Right cardiac atrium (tissue), 5 donors: ENCODE data around the gene CD300C. TPM values are rescaled to one million over a fixed set of nuclear protein-coding genes. Genes with fewer than 3 reads are reported as not detected.

ENCODE experiments used
- ATAC-seq, 2 donors: fragments of 200-7000 bp; cut with Tn5 transposase; one replicate each; pipeline versions ENCODE4 v1.8.0 to v1.9.1; 2020; ENCODE audit warnings: moderate library complexity in 2 of 2, mild to moderate bottlenecking in 1 of 2
- DNase-seq, 3 donors: peaks; one replicate each; pipeline ENCODE4 v3.0.0-alpha.2; 2020
- H3K27ac ChIP-seq: one replicate; pipeline ENCODE4 v1.5.1; 2013; ENCODE audit warnings: mild to moderate bottlenecking, low read length, control low read depth, moderate library complexity
- H3K27me3 ChIP-seq: one replicate; pipeline ENCODE4 v1.6.1; 2013; ENCODE audit not compliant: control insufficient read depth, insufficient read depth
- H3K4me1 ChIP-seq: one replicate; pipeline ENCODE4 v1.6.1; 2013; ENCODE audit warnings: low read length; ENCODE audit not compliant: control insufficient read depth, insufficient read depth
- H3K4me3 ChIP-seq: one replicate; pipeline ENCODE4 v1.5.1; 2013; ENCODE audit warnings: low read length, control low read depth
- H3K9me3 ChIP-seq: one replicate; pipeline ENCODE4 v1.6.1; 2013; ENCODE audit warnings: low read length; ENCODE audit not compliant: control insufficient read depth
- WGBS: extraction: QIAGEN DNeasy Blood & Tissue Kit; methylation state at CpG from one replicate; pipeline ENCODE4 v1.1.7; 2013; 5-methylcytosine and 5-hydroxymethylcytosine counted together
- intact Hi-C, 4 donors: fragments of 100-400 bp; cut with DNase I; formaldehyde crosslinking; loops; one replicate each; pipeline versions ENCODE4 v1.11.0 to v1.14.0; 2022 to 2023
- long read RNA-seq, 4 donors: library from polyadenylated mRNA; unstranded; transcript quantifications; one replicate each; pipeline ENCODE4 v2.0.0, GENCODE V29; 2020 to 2021
- polyA plus RNA-seq: library from polyadenylated mRNA; stranded (reverse); fragments of 200-250 nt; gene quantifications from one replicate; pipeline ENCODE4 v1.2.3, GENCODE V29; 2013
- total RNA-seq, 4 donors: library from RNA; stranded (reverse); fragmentation: NEBNext Ultra II Directional; extraction: Animal tissue kit (Norgen Biotek cat#: 25700); gene quantifications; one replicate each; pipeline ENCODE4 v1.2.1, GENCODE V29; 2021
- donor health status: healthy with polysubstance abuse.
- donor health status: DM: no; HTN: yes; CAD: no.
- donor health status: DM: no; HTN: no; CAD: no.
- donor health status: DM: no; HTN: yes; CAD: no; lungs with severe emphysema.
- donor health status: DM: yes; HTN: yes; CAD: no.

CD300C gene
- 1 to 10 TPM in 3 of 4 donors, under 1 TPM in 1; 0.62 to 2.1 (median 1.5) TPM for total RNA-seq
- 0.11 TPM for polyA plus RNA-seq
- long read RNA-seq, donor 1, result 0 reads
- long read RNA-seq, donor 2, partial matches to known transcripts, result 0 of 1 reads
- long read RNA-seq, donor 2, other reads (novel, unspliced or antisense), result 0 of 1 reads
- long read RNA-seq, donor 3, partial matches to known transcripts, result 0 of 1 reads
- long read RNA-seq, donor 3, other reads (novel, unspliced or antisense), result 1 of 1 reads
- long read RNA-seq, donor 4, result 0 reads

- 45% methylated on average over 5 of the region's 5 CpGs for WGBS
- no peak within 1 kb of the TSS for H3K4me3 ChIP-seq
- no peaks in the 10 kb centered on the region for H3K27me3 ChIP-seq
- intact Hi-C loops, result no loop called here
- DNase-seq (peak; percentile 37 to 70 (median 60)), ATAC-seq (peak; percentile 48)
- no peaks in the 10 kb centered on the region for H3K4me1 ChIP-seq
- H3K27ac ChIP-seq, result no peak within 1 kb of the TSS
- H3K9me3 ChIP-seq, result no peaks in the 10 kb centered on the region
Measured at GRCh38 chr17:74545843-74546230, at the start of gene CD300C. TSS of gene CD300C (minus strand) at chr17:74546115. CDS start at chr17:74545782, 333 bp downstream.

GRCh38 chr17:74595037-74595750, 49.3 kb upstream of the CD300C start:
- DNase-seq (no peak), ATAC-seq (no peak)
- H3K27ac ChIP-seq, result no peak overlapping the region
- no peaks in the 10 kb centered on the region for H3K4me1 ChIP-seq
- 62% methylated on average over 6 of the region's 6 CpGs for WGBS
- no peaks in the 10 kb centered on the region for H3K27me3 ChIP-seq
- H3K4me3 ChIP-seq, result no peak overlapping the region
- no peaks in the 10 kb centered on the region for H3K9me3 ChIP-seq
- intact Hi-C loops, result no loop called here

GRCh38 chr17:74592087-74592990, 46.4 kb upstream of the CD300C start, which contains the start of gene CD300LD:
TSS of gene CD300LD (minus strand) at chr17:74592283. CDS start at chr17:74592202, 81 bp downstream.
- DNase-seq, result no peak
- intact Hi-C loops, result no loop called here
- WGBS, result 74% methylated on average over 14 of the region's 14 CpGs
- no peaks in the 10 kb centered on the region for H3K9me3 ChIP-seq
- no peak for ATAC-seq
- H3K27me3 ChIP-seq, result no peaks in the 10 kb centered on the region
- H3K4me1 ChIP-seq, result no peaks in the 10 kb centered on the region
- H3K4me3 ChIP-seq, result no peak within 1 kb of the TSS
- no peak within 1 kb of the TSS for H3K27ac ChIP-seq

GRCh38 chr17:74591503-74591902, 45.6 kb upstream of the CD300C start:
- 75% methylated on average over 1 of the region's 1 CpG for WGBS
- intact Hi-C loops, result no loop called here

GRCh38 chr17:74585711-74586110, 39.8 kb upstream of the CD300C start:
- Histone ChIP-seq H3K4me1 (no peaks in the 10 kb centered on the region), H3K4me3 (no peak overlapping the region), H3K27me3 (no peaks in the 10 kb centered on the region), H3K27ac (no peak overlapping the region), H3K9me3 (no peaks in the 10 kb centered on the region)
- intact Hi-C loops, result no loop called here
- WGBS, result 75% methylated on average over 5 of the region's 5 CpGs
- ATAC-seq (no peak), DNase-seq (no peak)

More at GRCh38 chr17:74591503-74591902, 45.6 kb upstream of the CD300C start:
- Histone ChIP-seq H3K9me3 (no peaks in the 10 kb centered on the region), H3K27me3 (no peaks in the 10 kb centered on the region), H3K27ac (no peak overlapping the region), H3K4me3 (no peak overlapping the region), H3K4me1 (no peaks in the 10 kb centered on the region)
- ATAC-seq, result no peak
- DNase-seq, result no peak

GRCh38 chr17:74584292-74585060, 38.6 kb upstream of the CD300C start:
- Histone ChIP-seq H3K4me1 (no peaks in the 10 kb centered on the region), H3K27me3 (no peaks in the 10 kb centered on the region), H3K9me3 (no peaks in the 10 kb centered on the region), H3K4me3 (no peak overlapping the region), H3K27ac (no peak overlapping the region)
- 70% methylated on average over 14 of the region's 14 CpGs for WGBS
- ATAC-seq (no peak), DNase-seq (no peak)
- intact Hi-C loops, result no loop called here

- ATAC-seq (no peak), DNase-seq (no peak)
- H3K27ac ChIP-seq, result no peak overlapping the region
- no peaks in the 10 kb centered on the region for H3K9me3 ChIP-seq
- intact Hi-C loops, result no loop called here
- WGBS, result 64% methylated on average over 10 of the region's 10 CpGs
- no peaks in the 10 kb centered on the region for H3K27me3 ChIP-seq
- H3K4me1 ChIP-seq, result no peaks in the 10 kb centered on the region
- no peak overlapping the region for H3K4me3 ChIP-seq
Measured at GRCh38 chr17:74582633-74583032, 36.7 kb upstream of the CD300C start.

GRCh38 chr17:74579900-74580299, 34.0 kb upstream of the CD300C start:
- intact Hi-C loops, result no loop called here
- Histone ChIP-seq H3K9me3 (no peaks in the 10 kb centered on the region), H3K27ac (no peak overlapping the region), H3K27me3 (no peaks in the 10 kb centered on the region), H3K4me3 (no peak overlapping the region), H3K4me1 (no peaks in the 10 kb centered on the region)
- WGBS, result 61% methylated on average over 7 of the region's 7 CpGs
- ATAC-seq (no peak), DNase-seq (no peak)

- H3K4me1 ChIP-seq, result no peaks in the 10 kb centered on the region
- no peaks in the 10 kb centered on the region for H3K27me3 ChIP-seq
- ATAC-seq (no peak), DNase-seq (no peak)
- H3K4me3 ChIP-seq, result no peak overlapping the region
- WGBS, result 73% methylated on average over 9 of the region's 9 CpGs
- intact Hi-C loops, result no loop called here
- no peaks in the 10 kb centered on the region for H3K9me3 ChIP-seq
- H3K27ac ChIP-seq, result no peak overlapping the region
Measured at GRCh38 chr17:74578979-74579378, 33.1 kb upstream of the CD300C start.

GRCh38 chr17:74574489-74575142, 28.7 kb upstream of the CD300C start:
- intact Hi-C loops, result no loop called here
- Histone ChIP-seq H3K27ac (no peak overlapping the region), H3K4me3 (no peak overlapping the region), H3K9me3 (no peaks in the 10 kb centered on the region), H3K27me3 (no peaks in the 10 kb centered on the region), H3K4me1 (no peaks in the 10 kb centered on the region)
- 75% methylated on average over 5 of the region's 5 CpGs for WGBS
- DNase-seq (no peak), ATAC-seq (no peak)
